GM03348 (cell line): ENCODE data around the gene NAA80.
A peak's percentile ranks its signal among the peaks of the same experiment; 100 is the strongest.
"Not testable (repeated sequence)": the region's sequence is repeated elsewhere in the genome, so short reads cannot be mapped to it uniquely, and the experiment has no call there.

Experiments
- DNase-seq: peaks from one replicate; pipeline ENCODE4 v3.0.0; 2012; ENCODE audit warnings: low spot score

The NAA80 gene

DNA sequence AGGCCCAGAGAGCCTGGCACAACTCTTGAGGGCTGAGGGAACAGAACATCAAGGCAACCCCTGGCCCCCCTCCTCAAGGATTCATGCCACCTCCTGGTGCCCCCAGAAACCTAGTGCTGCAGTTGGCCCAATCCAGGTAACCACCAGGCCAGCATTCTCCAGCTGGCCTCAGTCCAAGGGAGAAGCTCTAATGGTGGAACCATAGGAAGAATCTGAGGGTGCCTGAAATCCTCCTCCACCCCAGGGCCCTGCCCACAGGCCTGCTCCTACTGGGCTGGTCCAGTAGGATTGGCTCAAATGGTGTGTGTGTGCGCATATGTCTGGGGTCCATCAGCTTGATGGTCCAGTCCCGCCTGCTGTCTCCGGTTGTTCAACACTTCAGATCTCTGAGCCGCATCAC lies 15.6 kb upstream of the NAA80 start:
- no peak for DNase-seq

DNA sequence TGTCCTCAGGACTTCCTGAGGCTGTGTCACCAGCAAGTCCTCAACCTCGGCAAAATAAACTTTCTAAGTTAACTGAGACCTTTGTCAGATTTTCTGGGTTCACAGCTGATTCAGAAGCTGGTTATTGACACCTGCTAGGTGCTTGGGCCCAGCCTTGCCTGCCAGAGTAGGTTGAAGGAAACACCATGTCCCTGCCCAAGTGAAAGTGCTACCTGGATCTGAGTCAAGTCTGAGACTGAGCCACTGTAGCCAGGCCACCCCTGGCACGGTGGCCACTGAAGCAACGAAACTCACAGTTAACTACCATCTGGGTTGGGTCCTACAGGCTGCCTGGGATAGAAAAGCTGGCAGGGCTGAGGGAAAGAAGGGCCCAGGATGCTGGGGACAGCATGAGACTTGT lies 15.1 kb upstream of the NAA80 start:
- DNase-seq, result no peak

DNA sequence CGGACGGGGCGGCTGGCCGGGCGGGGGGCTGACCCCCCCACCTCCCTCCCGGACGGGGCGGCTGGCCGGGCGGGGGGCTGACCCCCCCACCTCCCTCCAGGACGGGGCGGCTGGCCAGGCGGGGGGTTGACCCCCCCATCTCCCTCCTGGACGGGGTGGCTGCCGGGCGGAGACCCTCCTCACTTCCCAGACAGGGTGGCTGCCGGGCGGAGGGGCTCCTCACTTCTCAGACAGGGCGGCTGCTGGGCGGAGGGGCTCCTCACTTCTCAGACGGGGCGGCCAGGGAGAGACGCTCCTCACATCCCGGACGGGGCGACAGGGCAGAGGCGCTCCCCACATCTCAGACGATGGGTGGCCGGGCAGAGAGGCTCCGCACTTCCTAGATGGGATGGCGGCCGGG lies 12.8 kb upstream of the NAA80 start:
- not testable (repeated sequence) for DNase-seq

DNA sequence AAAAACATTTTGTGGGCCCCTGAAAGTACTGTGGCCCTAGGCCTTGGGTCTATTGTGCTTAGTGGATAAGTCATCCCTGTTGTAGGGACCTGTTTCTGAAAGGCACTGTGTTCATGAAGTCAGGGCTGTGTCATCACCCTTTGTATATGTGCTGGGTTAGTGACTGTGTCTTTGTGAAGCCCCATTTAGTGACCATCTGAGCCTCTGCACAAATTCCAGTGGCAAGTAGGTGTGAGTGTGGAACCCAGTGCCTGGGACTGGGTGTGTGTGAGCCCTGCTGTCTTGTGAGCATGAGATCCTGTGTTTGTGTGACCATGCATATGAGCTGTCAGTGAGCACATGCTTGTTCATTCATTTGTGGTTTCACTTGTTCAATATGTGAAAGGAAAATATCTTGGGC lies 5.4 kb upstream of the NAA80 start:
- DNase-seq, result no peak

DNA sequence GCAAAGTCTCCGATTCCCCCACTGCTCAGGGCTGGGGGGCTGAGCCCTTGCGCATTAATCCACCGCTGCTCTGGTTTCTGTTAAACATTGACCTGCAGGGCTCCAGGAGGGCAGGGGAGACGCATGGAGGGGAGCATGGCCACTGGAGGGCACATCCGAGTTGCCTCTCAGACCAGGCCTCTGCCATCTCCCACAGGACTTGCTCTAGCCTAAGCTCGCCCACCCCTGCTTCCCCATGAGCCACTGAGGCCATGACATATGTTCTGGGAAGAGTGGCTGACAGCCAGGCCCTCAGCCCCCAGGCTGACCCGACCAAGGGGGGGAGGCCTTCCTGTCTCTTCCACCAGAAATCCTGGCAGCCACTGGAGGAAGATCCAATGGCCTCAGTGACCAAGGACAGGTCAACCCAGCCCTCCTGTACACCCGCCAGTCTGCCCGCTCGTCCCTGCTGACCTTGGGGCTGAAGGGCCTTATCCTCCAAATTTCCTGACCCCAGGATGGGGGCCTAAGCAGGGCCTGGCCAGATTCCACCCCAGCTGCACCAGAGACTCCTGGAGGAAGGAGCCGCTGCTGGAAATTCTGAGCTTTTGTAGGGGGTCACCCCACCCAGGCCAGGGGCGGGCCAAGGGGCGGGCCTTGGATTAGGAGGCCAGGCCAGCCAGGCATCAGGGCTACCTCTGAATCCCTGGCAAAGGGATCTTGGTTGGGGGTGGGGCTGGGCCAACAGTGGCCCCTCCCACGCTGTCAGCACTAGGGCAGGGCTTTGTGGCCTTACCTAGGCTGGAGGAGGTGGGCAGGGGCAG lies 4.0 kb upstream of the NAA80 start, which contains the start of gene HYAL1:
TSS of gene HYAL1 (minus strand) at position 562 of the 803 bp plus-strand sequence. CDS start 618 bp downstream, outside the sequence.
- no peak for DNase-seq

DNA sequence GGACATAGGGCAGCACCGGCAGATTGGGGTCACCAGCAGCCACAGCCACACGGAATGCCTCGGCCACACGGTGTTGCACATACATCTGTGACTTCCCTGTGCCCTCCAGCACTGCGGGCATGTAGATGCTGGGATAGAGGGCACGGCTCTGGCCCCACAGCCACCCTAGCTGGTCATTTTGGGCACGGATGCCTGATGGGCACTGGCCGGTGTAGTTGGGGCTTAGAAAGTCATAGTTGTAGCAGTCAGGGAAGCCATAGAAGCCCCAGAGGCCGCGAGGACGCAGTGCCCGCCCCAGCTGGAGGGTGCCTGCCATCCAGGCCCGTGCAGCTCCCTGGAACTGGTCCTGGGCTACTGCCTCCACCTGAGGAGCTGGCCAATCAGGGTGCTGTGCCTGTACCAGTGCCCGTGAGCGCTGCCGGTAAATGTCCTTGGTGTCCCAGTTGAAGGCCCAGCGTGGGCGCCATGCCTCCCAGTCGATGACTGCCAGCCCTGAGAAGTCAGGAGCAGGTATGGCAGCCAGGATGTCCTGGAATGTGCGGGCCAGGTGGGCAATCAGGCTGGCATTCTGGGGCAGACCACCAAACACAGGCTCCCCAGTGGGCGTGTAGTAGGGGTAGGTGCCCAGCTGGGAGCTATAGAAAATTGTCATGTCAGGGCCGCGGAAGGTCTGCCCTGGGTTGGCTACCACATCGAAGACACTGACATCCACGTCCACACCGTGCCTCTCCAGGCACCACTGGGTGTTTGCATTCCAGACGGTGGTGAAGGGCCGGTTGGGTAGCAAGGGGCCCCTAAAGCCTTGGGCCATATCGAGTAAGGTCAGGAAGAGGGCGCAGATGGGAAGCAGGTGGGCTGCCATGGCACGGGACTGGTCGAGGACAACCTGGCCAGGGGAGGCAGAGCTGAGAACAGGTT lies 3.1 kb upstream of the NAA80 start:
- no peak for DNase-seq

DNA sequence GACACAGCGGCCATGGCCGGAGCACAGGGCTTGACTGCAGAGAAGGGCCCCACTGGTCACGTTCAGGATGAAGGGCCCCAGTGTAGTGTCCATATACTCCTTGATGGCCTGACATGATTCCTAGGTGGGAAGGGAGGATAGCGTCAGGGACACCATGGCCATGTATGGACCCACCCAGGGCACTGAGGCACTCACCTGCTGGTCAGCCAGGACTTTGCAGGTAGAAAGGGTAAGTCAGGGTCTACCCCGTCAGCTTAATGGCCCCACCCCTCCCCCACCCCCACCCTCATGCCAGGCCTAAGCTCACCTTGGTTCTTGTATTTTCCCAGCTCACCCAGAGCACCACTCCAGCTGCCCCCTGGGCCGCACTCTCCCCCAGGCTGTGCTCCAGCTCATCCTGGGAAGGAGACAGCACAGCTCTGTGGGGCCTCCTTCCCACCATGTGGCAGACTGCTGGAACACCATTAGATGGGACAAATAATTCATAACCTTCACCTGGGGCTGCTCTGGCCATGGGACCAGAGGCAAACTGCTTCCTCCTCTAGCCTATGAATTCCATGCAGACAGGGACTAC lies 1.6 kb upstream of the NAA80 start:
- DNase-seq, result no peak

DNA sequence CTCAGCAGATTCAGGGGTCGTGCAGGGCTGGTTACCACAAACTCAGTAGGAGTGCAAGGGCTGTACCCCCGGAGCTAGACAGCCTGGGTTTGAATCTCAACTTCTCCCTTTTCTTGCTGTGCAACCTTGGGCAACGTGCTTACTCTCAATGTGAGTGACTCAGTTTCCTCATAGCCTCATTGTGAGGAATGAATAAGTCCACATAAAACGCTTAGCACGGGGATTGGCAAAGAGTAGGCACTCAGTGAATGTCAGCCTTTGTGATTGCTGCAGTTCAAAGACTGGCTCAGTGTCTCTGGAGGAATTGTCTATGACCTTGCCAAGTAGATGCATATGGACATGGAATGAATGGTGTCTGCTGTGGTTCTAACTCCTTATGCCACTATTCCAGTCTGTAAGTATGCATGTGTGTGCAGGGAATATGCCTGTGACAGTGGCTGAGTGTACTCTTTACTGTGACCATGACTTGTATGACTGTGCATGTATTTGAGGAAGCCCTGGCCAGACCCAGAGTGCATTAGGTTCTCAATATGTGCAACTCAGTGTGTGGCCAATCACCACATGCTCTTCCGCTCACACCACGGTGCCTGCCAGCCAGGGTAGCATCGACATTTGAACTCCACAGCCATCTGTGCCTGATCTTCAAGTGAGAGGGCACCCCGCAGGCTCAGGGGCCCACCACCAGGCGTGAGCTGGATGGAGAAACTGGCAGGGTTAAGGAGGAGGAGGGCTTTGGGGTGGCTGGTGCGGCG lies 900 bp upstream of the NAA80 start:
- peak; percentile 22 for DNase-seq

DNA sequence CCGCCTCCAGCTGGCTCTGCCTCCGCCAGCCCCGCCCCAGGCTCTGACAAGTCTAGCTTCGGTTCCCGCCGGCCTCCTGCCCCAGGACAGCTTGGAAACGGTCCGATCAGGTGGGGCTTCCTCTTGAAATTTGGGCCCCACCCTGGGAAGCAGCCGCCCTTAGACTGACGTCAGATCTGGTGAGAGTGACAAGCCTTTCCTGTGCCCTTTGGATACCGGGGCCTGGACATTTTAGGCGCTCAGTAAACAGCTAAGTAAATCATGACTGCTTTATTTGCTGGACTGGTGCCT lies 378 bp upstream of the NAA80 start:
- no peak for DNase-seq

DNA sequence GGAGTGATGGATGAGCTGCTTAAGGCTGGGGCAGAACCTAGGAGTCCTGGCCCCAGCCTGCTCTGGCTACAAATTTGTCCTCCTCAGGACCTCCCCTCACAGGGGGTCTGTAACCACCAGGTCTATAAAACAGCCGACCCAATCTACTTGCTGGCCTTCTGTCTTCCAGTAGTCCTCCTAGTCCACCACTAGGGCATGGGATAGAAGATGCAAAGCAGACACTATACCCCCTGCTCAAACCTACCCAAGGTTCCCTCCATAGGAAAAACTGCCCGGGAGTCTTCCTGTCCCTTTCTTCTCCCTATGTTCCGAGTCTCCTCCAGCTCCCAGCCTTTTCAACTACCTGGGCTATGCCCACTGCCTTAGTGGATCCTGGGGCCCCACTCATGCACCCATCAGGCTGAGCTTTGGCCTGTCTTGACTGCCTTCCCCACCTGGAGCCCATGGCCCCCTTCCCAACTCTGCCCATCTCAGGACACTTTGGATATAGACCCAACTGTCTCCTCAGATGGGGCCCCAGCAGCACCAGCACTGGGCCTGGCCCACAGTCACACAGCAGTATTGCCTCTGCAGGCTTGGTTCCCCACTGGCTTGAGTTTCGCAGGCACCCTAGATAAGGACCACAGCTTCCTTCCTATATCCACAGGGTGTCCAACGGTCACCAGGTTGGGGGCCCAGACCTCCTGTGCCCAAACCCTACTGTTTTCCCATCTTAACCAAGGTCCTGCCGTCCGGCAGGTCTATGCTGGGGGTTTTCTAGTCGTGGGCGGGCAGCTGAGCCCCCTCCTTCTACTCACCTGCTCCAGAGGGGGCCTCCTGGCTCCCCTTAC lies 1.1 kb downstream of the NAA80 start:
- no peak for DNase-seq

DNA sequence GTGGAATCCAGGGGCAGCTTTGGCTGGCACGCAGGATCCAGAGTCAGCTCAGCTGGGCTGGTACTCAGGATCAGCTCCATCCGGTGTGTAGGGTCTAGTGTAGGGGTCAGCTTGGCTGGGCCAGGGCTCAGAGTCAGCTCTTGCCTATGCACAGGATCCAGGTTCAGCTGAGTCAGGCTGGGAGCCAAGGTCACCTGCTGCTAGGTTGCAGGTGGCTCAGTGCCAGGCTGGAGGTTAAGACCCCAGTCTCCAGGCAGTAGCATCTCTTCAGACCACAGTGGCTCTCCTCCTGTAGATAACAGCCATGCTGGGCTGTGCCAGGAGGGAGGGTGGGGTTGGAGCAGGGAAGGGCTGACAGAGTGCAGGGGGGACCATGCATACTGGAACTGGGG lies 1.8 kb downstream of the NAA80 start:
- no peak for DNase-seq

DNA sequence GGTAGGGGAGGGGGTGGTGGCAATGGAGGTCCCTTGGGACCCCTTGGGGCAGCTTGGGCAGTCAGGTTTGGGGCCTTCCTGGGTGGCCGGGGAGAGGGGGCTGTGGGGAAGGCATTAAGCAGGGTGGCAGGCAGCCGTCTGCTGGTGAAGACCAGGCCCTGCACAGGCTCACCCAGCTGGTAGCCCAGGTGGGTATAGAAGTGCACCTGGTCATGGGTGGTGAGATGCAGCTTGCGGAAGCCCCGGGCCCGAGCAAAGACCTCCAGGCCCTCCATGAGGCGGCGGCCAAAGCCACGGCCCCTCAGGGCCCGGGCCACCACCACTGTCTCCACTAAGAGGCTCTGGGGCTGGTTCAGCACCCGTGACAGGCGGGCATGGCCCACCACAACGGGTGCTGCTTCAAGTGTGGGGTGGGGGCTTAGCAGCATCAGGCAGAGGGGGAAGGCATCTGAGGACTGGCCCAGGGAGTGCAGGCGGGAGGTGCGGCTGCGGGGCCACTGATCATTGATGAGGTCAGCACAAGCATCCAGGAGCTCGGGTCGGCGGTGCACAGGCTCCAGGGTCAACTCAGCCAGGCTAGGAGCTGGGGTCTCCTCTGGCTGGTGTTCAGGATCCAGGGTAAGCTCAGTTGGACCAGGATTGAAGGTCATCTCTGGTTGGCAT lies 2.4 kb downstream of the NAA80 start:
- no peak for DNase-seq

DNA sequence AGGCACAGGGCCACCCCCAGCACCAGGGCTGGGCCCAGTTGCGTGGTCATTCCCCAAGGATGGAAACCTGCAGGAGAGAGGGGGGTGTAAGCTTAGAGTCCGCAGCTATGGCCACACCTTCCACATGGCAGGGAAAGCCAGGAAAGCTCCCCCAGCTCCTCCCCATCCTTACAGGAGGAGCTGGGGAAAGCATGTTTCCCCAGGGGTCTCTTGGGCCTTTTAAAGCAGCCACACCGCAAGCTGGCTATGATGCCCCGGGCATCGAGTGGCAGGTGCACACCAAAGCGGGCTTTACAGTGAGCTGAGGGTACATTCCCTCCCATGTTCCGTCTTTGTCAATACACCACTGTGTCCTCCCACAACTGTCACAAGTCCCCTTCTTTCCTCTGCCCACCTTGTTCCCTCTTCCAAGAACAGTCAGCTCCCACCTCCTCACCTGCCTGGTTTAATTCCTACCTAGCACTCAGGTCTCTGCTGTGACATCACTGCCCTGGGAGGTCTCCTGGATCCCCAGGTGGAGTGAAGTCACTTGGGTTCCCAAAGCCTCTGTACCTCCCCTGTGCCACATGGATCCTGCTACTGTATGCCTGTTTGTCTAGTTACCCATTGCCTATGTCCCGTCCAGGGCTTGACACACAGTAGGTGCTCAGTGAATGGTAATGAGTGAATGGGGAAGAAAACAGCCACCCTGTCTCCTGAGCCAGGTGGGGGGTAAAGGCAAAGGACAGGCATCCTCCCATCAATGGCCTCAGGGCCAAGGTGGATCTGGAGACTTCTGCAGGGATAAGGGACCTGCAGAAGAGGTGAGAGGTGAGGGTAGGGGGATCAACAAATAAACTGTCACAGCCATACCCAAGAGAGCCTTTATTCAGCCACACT lies 3.4 kb downstream of the NAA80 start:
- DNase-seq, result no peak

DNA sequence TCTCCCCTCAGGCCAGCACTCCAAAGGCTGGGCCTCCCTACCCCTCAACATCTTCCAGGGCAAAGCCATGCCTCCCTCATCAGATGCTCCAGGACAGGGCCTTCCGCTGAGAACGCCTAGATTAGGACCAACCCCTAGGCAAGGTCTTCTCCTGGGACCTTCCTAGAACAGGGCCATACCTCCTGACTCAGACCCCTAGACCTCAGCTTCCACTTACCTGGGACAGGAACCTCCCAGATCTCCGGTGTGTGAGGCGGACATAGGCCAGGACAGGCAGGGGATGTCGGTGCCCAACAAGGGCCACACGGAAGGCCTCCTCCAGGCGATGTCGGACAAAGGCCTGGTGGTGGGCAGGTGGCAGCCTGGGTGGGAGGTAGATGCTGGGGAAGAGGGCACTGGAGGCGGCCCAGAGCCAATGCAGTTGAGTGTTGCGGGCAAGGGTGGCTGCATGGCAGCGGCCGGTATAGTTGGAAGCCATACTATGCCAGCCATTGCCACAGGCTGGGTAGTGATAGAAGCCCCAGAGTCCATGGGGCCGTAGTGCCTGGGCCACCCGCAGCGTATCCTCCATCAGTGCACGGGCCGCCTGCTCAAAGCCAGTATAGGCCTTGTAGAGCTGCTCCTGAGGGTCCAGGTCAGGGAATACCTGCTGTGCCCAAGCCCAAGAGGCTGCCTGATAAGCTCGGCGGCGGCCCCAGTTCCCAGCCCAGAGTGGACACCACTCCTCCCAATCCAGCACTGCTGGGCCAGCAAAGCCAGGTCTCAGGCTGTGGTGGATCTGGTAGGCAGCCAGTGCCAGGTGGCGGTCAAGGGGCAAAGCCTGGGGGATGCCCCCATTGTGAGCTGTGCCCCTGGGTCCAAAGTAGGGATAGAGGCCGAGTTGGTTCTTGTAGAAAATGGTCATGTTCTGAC lies 4.5 kb downstream of the NAA80 start:
- no peak for DNase-seq

DNA sequence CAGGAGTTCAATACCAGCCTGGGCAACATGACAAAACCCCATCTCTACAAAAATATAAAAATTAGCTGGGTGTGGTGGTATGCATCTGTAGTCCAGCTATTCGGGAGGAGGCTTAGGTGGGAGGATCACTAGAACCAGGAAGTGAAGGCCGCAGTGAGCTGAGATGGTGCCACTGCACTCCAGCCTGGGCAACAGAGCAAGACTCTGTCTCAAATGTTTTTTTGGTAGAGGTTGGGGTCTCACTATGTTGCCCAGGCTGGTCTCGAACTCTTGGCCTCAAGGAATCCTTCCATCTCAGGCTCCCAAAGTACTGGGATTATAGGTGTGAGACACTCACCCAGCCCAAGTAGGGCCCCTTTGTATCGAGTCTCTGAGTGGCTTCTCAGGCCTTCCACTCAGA lies 5.1 kb downstream of the NAA80 start:
- DNase-seq, result no peak

DNA sequence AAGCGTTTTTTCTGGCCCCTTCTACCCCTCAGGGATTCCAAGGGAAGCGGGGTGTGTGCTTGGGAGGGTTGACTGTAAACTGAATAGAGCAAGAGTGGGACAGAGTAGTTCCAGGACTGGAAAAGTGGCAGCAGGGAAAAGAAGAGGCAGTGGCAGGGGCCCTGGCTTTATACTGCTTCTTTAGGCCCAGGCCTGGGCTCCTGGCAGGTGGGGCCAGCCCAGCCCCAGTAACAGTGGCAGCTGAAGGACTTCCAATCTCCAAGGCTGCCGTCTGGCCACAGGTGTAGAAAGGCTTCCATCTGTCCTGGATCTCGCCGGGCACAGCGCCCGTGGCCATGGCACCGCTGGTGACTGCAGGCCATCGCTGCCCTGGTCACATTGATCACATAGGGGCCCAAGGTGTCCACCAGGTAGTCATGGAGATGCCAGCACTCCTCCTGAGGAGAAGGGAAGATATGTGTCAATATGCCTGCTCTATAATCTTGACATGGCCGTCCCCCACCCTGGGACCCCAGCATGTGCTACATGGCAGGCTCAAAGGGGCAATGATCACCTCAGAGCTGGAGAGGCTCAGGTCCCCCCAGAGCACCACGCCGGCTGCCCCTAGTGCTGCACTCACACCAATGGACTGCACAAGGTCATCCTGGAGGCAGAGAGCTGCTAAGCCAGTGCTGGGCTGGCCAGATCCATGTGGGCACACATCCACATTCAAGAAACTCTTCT lies 6.0 kb downstream of the NAA80 start:
- DNase-seq, result no peak

DNA sequence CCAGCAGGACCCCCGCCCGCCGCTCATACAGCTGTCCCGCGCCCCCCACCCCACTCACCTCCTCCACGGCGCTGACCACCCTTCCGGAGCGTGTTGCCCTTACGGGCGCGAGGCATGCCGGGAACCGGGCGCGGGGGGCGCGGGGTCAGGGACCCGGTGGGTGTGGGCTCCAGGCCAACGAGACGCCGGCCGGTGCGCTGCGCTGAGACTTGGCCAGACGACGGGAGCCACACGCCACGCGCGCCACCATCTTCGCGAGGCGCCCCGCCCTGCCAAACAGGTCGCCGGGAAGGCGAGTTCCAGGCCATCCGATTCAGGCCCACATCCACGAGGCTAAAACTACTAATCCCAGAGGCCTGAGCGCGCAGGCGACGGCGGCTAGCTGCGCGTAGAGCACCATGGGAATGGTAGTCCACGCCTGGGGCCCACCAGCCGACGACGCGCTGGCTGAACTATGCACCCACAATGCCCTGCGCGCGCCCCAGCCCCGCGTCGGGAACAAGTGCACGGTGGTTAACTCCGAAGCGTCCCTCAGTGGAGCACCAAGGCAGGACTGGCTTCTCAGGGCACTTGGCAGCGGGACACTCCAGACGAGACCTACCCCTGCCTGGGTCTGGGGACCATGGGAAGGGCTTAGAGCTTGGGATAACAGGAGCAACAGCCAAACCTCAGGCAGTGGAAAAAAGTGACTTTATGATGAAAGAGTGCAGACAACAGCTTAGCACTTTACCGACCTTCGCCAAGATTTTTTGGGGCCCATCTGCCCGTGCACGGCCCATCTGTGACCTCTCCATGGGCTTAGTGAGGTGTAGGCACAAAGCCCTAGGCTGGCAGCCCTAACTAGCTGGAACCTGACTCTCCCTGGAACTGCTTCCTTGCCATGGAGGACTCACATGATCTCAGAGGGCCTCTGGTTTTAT lies 6.8 kb downstream of the NAA80 start, which contains the start of gene IFRD2:
TSS of gene IFRD2 (minus strand) at position 271 of the 920 bp plus-strand sequence. CDS start at position 116, 155 bp downstream.
- DNase-seq, result peak; percentile 97
